T-helper 2 cell treated with Interferon-gamma antibody and Interleukin-4, amounts not matched to agents 5 μg/mL and 100 μg/mL, for 36 hours (primary cell): Measurements from ENCODE around the gene KCNK10.

Experiments used
- DNase-seq: peaks from one replicate; pipeline ENCODE4 v3.0.0; 2021; ENCODE audit warnings: low spot score
- H3K27ac Mint-ChIP-seq: one replicate; pipeline ENCODE4 v1.8.0; 2021; ENCODE audit warnings: mild to moderate bottlenecking, mixed read lengths
- H3K27me3 Mint-ChIP-seq: one replicate; pipeline ENCODE4 v1.8.0; 2021; ENCODE audit warnings: low read depth, mixed read lengths
- H3K36me3 Mint-ChIP-seq: one replicate; pipeline ENCODE4 v1.8.0; 2021; ENCODE audit warnings: low read depth, mixed read lengths
- H3K4me1 Mint-ChIP-seq: one replicate; pipeline ENCODE4 v1.8.0; 2021; ENCODE audit warnings: low read depth, mixed read lengths
- H3K4me3 Mint-ChIP-seq: one replicate; pipeline ENCODE4 v1.8.0; 2022; ENCODE audit warnings: mild to moderate bottlenecking, moderate library complexity, mixed read lengths
- H3K9me3 Mint-ChIP-seq: one replicate; pipeline ENCODE4 v1.8.0; 2021; ENCODE audit warnings: mixed read lengths

Gene KCNK10

GRCh38 chr14:88323086-88323522 lies at the start of gene KCNK10:
TSS of gene KCNK10 (minus strand) at chr14:88323269. CDS start at chr14:88322798, 471 bp downstream.
- H3K27me3 Mint-ChIP-seq = peaks cover 47% of the 10 kb centered on the region

GRCh38 chr14:88369496-88369895 lies 46.4 kb upstream of the KCNK10 start:
- no peak overlapping the region for H3K4me3 Mint-ChIP-seq
- no peak for DNase-seq
- H3K36me3 Mint-ChIP-seq = no peaks in the 10 kb centered on the region
- peaks cover 15% of the 10 kb centered on the region for H3K27me3 Mint-ChIP-seq
- H3K9me3 Mint-ChIP-seq = no peaks in the 10 kb centered on the region
- no peak overlapping the region for H3K27ac Mint-ChIP-seq
- no peaks in the 10 kb centered on the region for H3K4me1 Mint-ChIP-seq

More at GRCh38 chr14:88323086-88323522, at the start of gene KCNK10:
- peaks cover 4% of the 10 kb centered on the region for H3K4me1 Mint-ChIP-seq
- no peaks in the 10 kb centered on the region for H3K36me3 Mint-ChIP-seq
- H3K4me3 Mint-ChIP-seq = peak within 1 kb of the TSS; percentile 47
- DNase-seq = no peak
- H3K27ac Mint-ChIP-seq = no peak within 1 kb of the TSS
- no peaks in the 10 kb centered on the region for H3K9me3 Mint-ChIP-seq

- H3K9me3 Mint-ChIP-seq = no peaks in the 10 kb centered on the region
- H3K27me3 Mint-ChIP-seq = peaks cover 2% of the 10 kb centered on the region
- no peaks in the 10 kb centered on the region for H3K4me1 Mint-ChIP-seq
- no peak for DNase-seq
- H3K36me3 Mint-ChIP-seq = no peaks in the 10 kb centered on the region
- H3K4me3 Mint-ChIP-seq = no peak overlapping the region
- no peak overlapping the region for H3K27ac Mint-ChIP-seq
Measured at GRCh38 chr14:88364710-88365413, 41.8 kb upstream of the KCNK10 start.

GRCh38 chr14:88363644-88364043 lies 40.6 kb upstream of the KCNK10 start:
- H3K9me3 Mint-ChIP-seq = no peaks in the 10 kb centered on the region
- no peak for DNase-seq
- H3K4me3 Mint-ChIP-seq = no peak overlapping the region
- H3K4me1 Mint-ChIP-seq = no peaks in the 10 kb centered on the region
- H3K27me3 Mint-ChIP-seq = peaks cover 2% of the 10 kb centered on the region
- H3K36me3 Mint-ChIP-seq = no peaks in the 10 kb centered on the region
- no peak overlapping the region for H3K27ac Mint-ChIP-seq

- no peaks in the 10 kb centered on the region for H3K36me3 Mint-ChIP-seq
- no peak overlapping the region for H3K27ac Mint-ChIP-seq
- H3K4me1 Mint-ChIP-seq = no peaks in the 10 kb centered on the region
- no peaks in the 10 kb centered on the region for H3K9me3 Mint-ChIP-seq
- DNase-seq = no peak
- no peak overlapping the region for H3K4me3 Mint-ChIP-seq
- H3K27me3 Mint-ChIP-seq = no peaks in the 10 kb centered on the region
Measured at GRCh38 chr14:88359500-88359899, 36.4 kb upstream of the KCNK10 start.

- Mint-ChIP-seq H3K9me3 (no peaks in the 10 kb centered on the region), H3K4me1 (no peaks in the 10 kb centered on the region), H3K36me3 (no peaks in the 10 kb centered on the region), H3K4me3 (no peak overlapping the region), H3K27ac (no peak overlapping the region), H3K27me3 (no peaks in the 10 kb centered on the region)
- DNase-seq = no peak
Measured at GRCh38 chr14:88354358-88354757, 31.3 kb upstream of the KCNK10 start.

GRCh38 chr14:88352698-88353097 lies 29.6 kb upstream of the KCNK10 start:
- Mint-ChIP-seq H3K4me1 (no peaks in the 10 kb centered on the region), H3K9me3 (no peaks in the 10 kb centered on the region), H3K27ac (no peak overlapping the region), H3K27me3 (no peaks in the 10 kb centered on the region), H3K36me3 (no peaks in the 10 kb centered on the region), H3K4me3 (no peak overlapping the region)
- no peak for DNase-seq

- Mint-ChIP-seq H3K4me1 (no peaks in the 10 kb centered on the region), H3K27me3 (no peaks in the 10 kb centered on the region), H3K9me3 (no peaks in the 10 kb centered on the region), H3K36me3 (no peaks in the 10 kb centered on the region), H3K4me3 (no peak overlapping the region), H3K27ac (no peak overlapping the region)
- DNase-seq = no peak
Measured at GRCh38 chr14:88351966-88352691, 29.1 kb upstream of the KCNK10 start.

- H3K27ac Mint-ChIP-seq = no peak overlapping the region
- H3K27me3 Mint-ChIP-seq = no peaks in the 10 kb centered on the region
- no peaks in the 10 kb centered on the region for H3K4me1 Mint-ChIP-seq
- no peaks in the 10 kb centered on the region for H3K36me3 Mint-ChIP-seq
- H3K4me3 Mint-ChIP-seq = no peak overlapping the region
- DNase-seq = no peak
- no peaks in the 10 kb centered on the region for H3K9me3 Mint-ChIP-seq
Measured at GRCh38 chr14:88348546-88348945, 25.5 kb upstream of the KCNK10 start.

GRCh38 chr14:88346048-88346639 lies 23.1 kb upstream of the KCNK10 start:
- Mint-ChIP-seq H3K9me3 (no peaks in the 10 kb centered on the region), H3K4me3 (no peak overlapping the region), H3K36me3 (no peaks in the 10 kb centered on the region), H3K27ac (no peak overlapping the region), H3K27me3 (no peaks in the 10 kb centered on the region), H3K4me1 (no peaks in the 10 kb centered on the region)
- DNase-seq = no peak

GRCh38 chr14:88342980-88343379 lies 19.9 kb upstream of the KCNK10 start:
- H3K9me3 Mint-ChIP-seq = no peaks in the 10 kb centered on the region
- no peaks in the 10 kb centered on the region for H3K4me1 Mint-ChIP-seq
- no peak for DNase-seq
- no peak overlapping the region for H3K4me3 Mint-ChIP-seq
- H3K36me3 Mint-ChIP-seq = no peaks in the 10 kb centered on the region
- H3K27ac Mint-ChIP-seq = no peak overlapping the region
- peaks cover 2% of the 10 kb centered on the region for H3K27me3 Mint-ChIP-seq

- Mint-ChIP-seq H3K27ac (no peak overlapping the region), H3K4me1 (no peaks in the 10 kb centered on the region), H3K4me3 (no peak overlapping the region), H3K9me3 (no peaks in the 10 kb centered on the region), H3K36me3 (no peaks in the 10 kb centered on the region), H3K27me3 (peaks cover 2% of the 10 kb centered on the region)
- DNase-seq = no peak
Measured at GRCh38 chr14:88340357-88340756, 17.3 kb upstream of the KCNK10 start.

GRCh38 chr14:88333036-88333435 lies 10.0 kb upstream of the KCNK10 start:
- no peaks in the 10 kb centered on the region for H3K36me3 Mint-ChIP-seq
- no peaks in the 10 kb centered on the region for H3K9me3 Mint-ChIP-seq
- H3K27ac Mint-ChIP-seq = no peak overlapping the region
- peaks cover 21% of the 10 kb centered on the region for H3K27me3 Mint-ChIP-seq
- H3K4me3 Mint-ChIP-seq = no peak overlapping the region
- no peak for DNase-seq
- H3K4me1 Mint-ChIP-seq = no peaks in the 10 kb centered on the region

- Mint-ChIP-seq H3K27ac (no peak overlapping the region), H3K27me3 (peaks cover 61% of the 10 kb centered on the region), H3K4me3 (no peak overlapping the region), H3K36me3 (no peaks in the 10 kb centered on the region), H3K4me1 (peaks cover 4% of the 10 kb centered on the region), H3K9me3 (no peaks in the 10 kb centered on the region)
- DNase-seq = no peak
Measured at GRCh38 chr14:88327497-88327896, 4.4 kb upstream of the KCNK10 start.
